Upper lobe of right lung (tissue), 1 donor: Measurements from ENCODE around the gene SLC6A3. TPM values are rescaled to one million over a fixed set of nuclear protein-coding genes. Genes with fewer than 3 reads are reported as not detected.

Source experiments
- ATAC-seq: fragments of 200-7000 bp; cut with Tn5 transposase; one replicate; pipeline ENCODE4 v1.9.1; 2020; ENCODE audit warnings: mild to moderate bottlenecking, moderate library complexity
- DNase-seq: peaks from one replicate; pipeline ENCODE4 v3.0.0-alpha.2; 2020
- H3K27ac ChIP-seq: fragments of 200-600 bp; one replicate; pipeline ENCODE4 v1.8.0; 2022
- H3K27me3 ChIP-seq: fragments of 200-600 bp; one replicate; pipeline ENCODE4 v1.8.0; 2022; ENCODE audit warnings: mild to moderate bottlenecking
- H3K36me3 ChIP-seq: fragments of 200-600 bp; one replicate; pipeline ENCODE4 v1.8.0; 2022
- H3K4me1 ChIP-seq: fragments of 200-600 bp; one replicate; pipeline ENCODE4 v1.8.0; 2022
- H3K4me3 ChIP-seq: fragments of 200-600 bp; one replicate; pipeline ENCODE4 v1.8.0; 2022; ENCODE audit warnings: mild to moderate bottlenecking
- H3K9me3 ChIP-seq: fragments of 200-600 bp; one replicate; pipeline ENCODE4 v1.8.0; 2022
- CTCF ChIP-seq: fragments of 200-600 bp; IDR thresholded peaks from one replicate; pipeline ENCODE4 v1.8.0; 2022; ENCODE audit warnings: antibody characterized with exemption
- intact Hi-C: fragments of 100-400 bp; cut with DNase I; formaldehyde crosslinking; loops from one replicate; pipeline ENCODE4 v1.11.0; 2022
- total RNA-seq: library from RNA; stranded (reverse); fragmentation: NEBNext Ultra II Directional; extraction: Animal tissue kit (Norgen Biotek cat#: 25700); gene quantifications from one replicate; pipeline ENCODE4 v1.2.1, GENCODE V29; 2021
- donor health status: DM: no; HTN: yes; CAD: no; lungs with severe emphysema.

The SLC6A3 gene
- total RNA-seq, 1 donor from 2014 or later: 0.52 TPM

- Histone ChIP-seq H3K27ac (no peak overlapping the region), H3K27me3 (no peaks in the 10 kb centered on the region), H3K4me1 (no peaks in the 10 kb centered on the region), H3K4me3 (no peak overlapping the region), H3K36me3 (no peaks in the 10 kb centered on the region), H3K9me3 (peaks cover 21% of the 10 kb centered on the region)
- DNase-seq (peak; percentile 50), ATAC-seq (no peak)
- no peak for TF ChIP-seq CTCF
- intact Hi-C loops: no loop called here
Measured at GRCh38 chr5:1430121-1430795, 15.0 kb downstream of the SLC6A3 start.

- peak; percentile 29 for DNase-seq
Measured at GRCh38 chr5:1429496-1429895, 15.7 kb downstream of the SLC6A3 start.

GRCh38 chr5:1429066-1429465, 16.2 kb downstream of the SLC6A3 start:
- Histone ChIP-seq H3K9me3 (peaks cover 21% of the 10 kb centered on the region), H3K4me1 (no peaks in the 10 kb centered on the region), H3K4me3 (no peak overlapping the region), H3K27ac (no peak overlapping the region), H3K27me3 (no peaks in the 10 kb centered on the region), H3K36me3 (no peaks in the 10 kb centered on the region)
- ATAC-seq: no peak
- no peak for DNase-seq
- TF ChIP-seq CTCF: no peak
- intact Hi-C loops: no loop called here

More at GRCh38 chr5:1429496-1429895, 15.7 kb downstream of the SLC6A3 start:
- no peak for ATAC-seq
- Histone ChIP-seq H3K4me3 (no peak overlapping the region), H3K36me3 (no peaks in the 10 kb centered on the region), H3K27me3 (no peaks in the 10 kb centered on the region), H3K4me1 (no peaks in the 10 kb centered on the region), H3K9me3 (peaks cover 21% of the 10 kb centered on the region), H3K27ac (no peak overlapping the region)
- intact Hi-C loops: no loop called here
- no peak for TF ChIP-seq CTCF

DNA sequence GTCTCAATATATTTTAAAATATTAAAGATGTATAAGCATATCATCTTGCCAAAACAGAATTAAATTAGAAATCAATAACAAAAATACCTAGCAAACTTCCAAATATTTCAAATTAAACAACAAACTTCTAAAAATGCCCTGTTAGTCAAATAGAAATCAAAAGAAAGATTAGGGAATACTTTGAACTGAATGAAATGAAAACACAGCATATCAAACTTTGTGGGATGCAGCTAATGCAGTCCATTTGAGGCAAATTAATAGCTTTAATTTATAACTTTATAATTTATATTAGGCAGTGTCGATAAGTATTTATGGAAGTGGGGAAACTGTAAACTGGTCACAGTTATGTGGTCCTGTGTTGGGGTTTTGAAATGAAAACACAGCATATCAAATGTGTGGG, 17.1 kb downstream of the SLC6A3 start:
- no peak overlapping the region for H3K4me3 ChIP-seq
- intact Hi-C loops: no loop called here
- H3K9me3 ChIP-seq: peaks cover 21% of the 10 kb centered on the region
- no peaks in the 10 kb centered on the region for H3K36me3 ChIP-seq
- H3K27me3 ChIP-seq: no peaks in the 10 kb centered on the region
- no peak for DNase-seq
- ATAC-seq: no peak
- TF ChIP-seq CTCF: no peak
- H3K27ac ChIP-seq: no peak overlapping the region
- H3K4me1 ChIP-seq: no peaks in the 10 kb centered on the region

DNA sequence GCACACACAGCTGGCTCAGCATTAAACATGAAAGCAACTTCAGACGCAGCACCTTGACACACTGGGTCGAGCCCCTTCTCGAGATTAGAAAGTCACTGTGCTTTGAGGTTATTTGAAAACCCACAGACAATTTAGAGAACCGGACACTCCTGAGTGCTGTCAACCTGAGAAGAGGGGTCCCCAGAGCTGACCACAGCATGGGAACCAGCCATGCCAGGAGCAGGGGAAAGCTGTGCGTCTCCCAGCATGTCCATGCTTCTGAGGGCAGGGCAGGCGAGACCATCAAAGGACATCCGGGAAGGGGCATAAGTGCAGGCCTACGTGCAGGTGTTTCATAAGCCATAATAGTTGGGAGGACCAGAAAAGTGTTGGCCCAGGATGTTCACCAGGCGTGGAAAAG, 20.5 kb downstream of the SLC6A3 start:
- intact Hi-C loops: no loop called here
- peaks cover 21% of the 10 kb centered on the region for H3K9me3 ChIP-seq
- ATAC-seq: no peak
- no peak overlapping the region for H3K4me3 ChIP-seq
- H3K27me3 ChIP-seq: no peaks in the 10 kb centered on the region
- no peaks in the 10 kb centered on the region for H3K36me3 ChIP-seq
- no peak for TF ChIP-seq CTCF
- no peaks in the 10 kb centered on the region for H3K4me1 ChIP-seq
- no peak overlapping the region for H3K27ac ChIP-seq
- DNase-seq: peak; percentile 46
